ENCODE data around the gene LAMA3.

Gene LAMA3

DNA sequence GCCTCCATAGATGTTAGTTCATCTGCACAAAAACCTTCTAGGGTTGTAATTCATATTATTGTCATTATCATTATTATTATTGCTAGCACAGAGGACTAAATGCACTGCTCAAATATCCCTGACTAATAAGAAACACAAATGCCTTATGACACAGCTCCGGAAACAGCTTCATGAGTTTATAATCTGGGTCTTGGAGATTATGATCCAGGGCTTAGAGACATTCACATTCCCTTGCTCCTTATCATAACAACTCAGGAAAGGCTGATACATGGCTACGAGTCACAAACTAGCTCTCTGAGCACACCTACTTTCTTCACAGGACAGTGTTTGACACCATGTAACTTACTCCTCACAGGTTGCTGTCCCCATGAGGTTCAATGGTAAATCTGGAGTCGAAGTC is 223.1 kb downstream of the LAMA3 start:
- Mint-ChIP-seq H3K36me3 (ENCODE audit: low read depth) (no peaks in the 10 kb centered on the region), H3K27ac (no peak overlapping the region), H3K27me3 (ENCODE audit: low read depth, poor library complexity) (peaks cover 10% of the 10 kb centered on the region), H3K4me1 (no peaks in the 10 kb centered on the region), H3K4me3 (no peak overlapping the region), H3K9me3 (no peaks in the 10 kb centered on the region)
- TF ChIP-seq, protein P1, sequence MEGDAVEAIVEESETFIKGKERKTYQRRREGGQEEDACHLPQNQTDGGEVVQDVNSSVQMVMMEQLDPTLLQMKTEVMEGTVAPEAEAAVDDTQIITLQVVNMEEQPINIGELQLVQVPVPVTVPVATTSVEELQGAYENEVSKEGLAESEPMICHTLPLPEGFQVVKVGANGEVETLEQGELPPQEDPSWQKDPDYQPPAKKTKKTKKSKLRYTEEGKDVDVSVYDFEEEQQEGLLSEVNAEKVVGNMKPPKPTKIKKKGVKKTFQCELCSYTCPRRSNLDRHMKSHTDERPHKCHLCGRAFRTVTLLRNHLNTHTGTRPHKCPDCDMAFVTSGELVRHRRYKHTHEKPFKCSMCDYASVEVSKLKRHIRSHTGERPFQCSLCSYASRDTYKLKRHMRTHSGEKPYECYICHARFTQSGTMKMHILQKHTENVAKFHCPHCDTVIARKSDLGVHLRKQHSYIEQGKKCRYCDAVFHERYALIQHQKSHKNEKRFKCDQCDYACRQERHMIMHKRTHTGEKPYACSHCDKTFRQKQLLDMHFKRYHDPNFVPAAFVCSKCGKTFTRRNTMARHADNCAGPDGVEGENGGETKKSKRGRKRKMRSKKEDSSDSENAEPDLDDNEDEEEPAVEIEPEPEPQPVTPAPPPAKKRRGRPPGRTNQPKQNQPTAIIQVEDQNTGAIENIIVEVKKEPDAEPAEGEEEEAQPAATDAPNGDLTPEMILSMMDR (IDR thresholded peaks at IDR 0.05) = no peak
- DNase-seq = no peak

DNA sequence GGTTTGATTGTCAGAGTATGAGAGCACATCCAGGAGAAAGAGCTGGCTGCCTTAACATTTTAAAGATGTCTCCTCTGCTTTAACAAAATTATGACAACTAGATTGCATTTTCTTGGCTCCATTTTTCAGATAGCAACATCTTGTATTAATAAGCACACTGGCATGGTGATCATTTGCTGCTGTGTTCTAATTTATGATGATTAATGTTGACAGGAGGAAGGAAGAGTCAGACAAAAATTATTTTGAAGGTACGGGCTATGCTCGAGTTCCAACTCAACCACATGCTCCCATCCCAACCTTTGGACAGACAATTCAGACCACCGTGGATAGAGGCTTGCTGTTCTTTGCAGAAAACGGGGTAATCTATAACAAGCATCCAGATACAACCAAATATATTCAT is 227.1 kb downstream of the LAMA3 start:
- peaks cover 17% of the 10 kb centered on the region for H3K27me3 Mint-ChIP-seq (ENCODE audit: low read depth, poor library complexity)

DNA sequence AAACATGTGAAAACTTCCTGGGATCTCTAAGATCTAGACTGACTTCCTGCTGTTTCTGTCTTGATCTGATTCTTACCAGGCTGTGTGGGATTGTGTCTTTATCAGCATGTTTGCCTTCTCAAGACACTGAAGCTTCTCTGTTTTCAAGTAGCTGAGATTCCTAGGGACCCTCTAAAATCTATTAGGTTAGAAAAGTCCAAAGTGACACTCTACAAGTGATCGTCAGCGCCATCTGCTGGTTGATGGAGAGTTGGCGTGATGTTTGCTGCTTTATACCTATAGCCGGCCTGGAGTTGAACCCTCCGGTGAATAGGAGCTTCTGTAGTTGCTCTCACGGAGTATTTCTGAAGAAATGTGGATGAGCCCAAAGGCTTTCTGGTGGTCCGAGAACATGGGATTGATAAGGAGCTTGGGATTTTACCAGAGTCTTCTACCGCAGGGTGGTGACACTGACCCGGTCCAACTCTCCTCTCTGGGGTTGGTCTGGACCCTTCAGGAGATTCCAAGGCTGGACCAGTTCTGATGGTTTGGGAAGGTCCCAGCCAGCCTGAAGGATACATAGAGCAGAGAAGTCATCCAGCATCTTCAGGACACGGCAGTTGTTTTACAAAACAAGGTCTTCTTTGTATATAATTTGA is 229.3 kb downstream of the LAMA3 start:
- peak; percentile 87 for DNase-seq
- Mint-ChIP-seq H3K36me3 (ENCODE audit: low read depth) (no peaks in the 10 kb centered on the region), H3K27me3 (ENCODE audit: low read depth, poor library complexity) (peaks cover 17% of the 10 kb centered on the region), H3K27ac (no peak overlapping the region), H3K9me3 (no peaks in the 10 kb centered on the region), H3K4me3 (no peak overlapping the region), H3K4me1 (peaks cover 5% of the 10 kb centered on the region)
- TF ChIP-seq, protein P1 (IDR thresholded peaks at IDR 0.05) = peak; percentile 88

More for the DNA sequence above, 227.1 kb downstream of the LAMA3 start:
- Mint-ChIP-seq H3K4me3 (no peak overlapping the region), H3K36me3 (ENCODE audit: low read depth) (no peaks in the 10 kb centered on the region), H3K4me1 (peaks cover 5% of the 10 kb centered on the region), H3K9me3 (no peaks in the 10 kb centered on the region), H3K27ac (no peak overlapping the region)
- TF ChIP-seq, protein P1 (IDR thresholded peaks at IDR 0.05) = no peak
- no peak for DNase-seq

DNA sequence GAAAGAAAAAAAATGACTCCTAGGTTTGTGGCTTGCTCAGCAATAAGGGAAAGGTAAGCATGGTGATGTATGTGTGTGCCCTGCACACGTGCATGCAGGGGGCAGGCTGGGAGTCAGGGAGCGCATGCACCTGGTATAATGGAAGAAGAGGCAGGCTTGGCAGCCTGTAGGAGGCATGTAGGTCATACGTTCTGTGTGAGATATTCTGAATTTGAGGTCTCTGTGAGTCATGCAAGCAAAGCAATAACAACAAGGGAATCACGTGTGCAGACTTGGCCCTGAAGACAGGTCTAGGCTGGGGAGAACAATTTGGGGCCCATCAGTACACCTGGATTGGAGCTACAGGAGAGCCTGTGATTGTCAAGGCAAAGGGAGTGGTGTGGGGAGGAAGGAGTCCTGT is 230.8 kb downstream of the LAMA3 start:
- no peak overlapping the region for H3K27ac Mint-ChIP-seq
- no peaks in the 10 kb centered on the region for H3K36me3 Mint-ChIP-seq (ENCODE audit: low read depth)
- H3K9me3 Mint-ChIP-seq = no peaks in the 10 kb centered on the region
- peaks cover 5% of the 10 kb centered on the region for H3K4me1 Mint-ChIP-seq
- no peak overlapping the region for H3K4me3 Mint-ChIP-seq
- peaks cover 17% of the 10 kb centered on the region for H3K27me3 Mint-ChIP-seq (ENCODE audit: low read depth, poor library complexity)
- no peak for DNase-seq
- TF ChIP-seq, protein P1 (IDR thresholded peaks at IDR 0.05) = no peak

DNA sequence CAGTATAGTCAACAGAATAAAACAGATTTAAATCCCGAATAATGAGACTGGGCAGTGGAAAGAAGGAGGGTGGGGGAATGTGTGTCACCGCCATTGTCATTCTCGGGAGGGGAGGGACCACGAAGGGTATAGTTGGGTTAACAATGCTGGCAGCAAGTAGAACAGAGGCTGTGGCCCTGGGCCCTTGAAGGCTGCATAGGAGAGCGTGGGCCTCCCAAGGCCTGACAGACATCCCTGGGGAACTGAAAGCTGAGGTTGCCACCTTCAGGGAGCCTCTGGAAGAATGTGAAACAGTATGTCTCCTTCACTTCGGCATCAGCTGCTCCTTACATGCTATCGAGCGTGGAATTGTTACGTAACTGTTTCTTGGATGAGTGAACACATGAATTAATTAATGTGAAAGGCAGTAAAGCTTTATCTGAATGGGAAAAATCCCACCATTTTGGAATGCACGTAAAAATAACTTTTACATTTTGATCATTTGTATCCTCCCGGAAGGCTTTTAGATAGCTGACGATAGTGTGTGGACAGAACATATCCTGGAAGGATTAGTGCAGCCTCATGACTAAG is 232.5 kb downstream of the LAMA3 start:
- no peak for DNase-seq
- H3K9me3 Mint-ChIP-seq = no peaks in the 10 kb centered on the region
- TF ChIP-seq, protein P1 (IDR thresholded peaks at IDR 0.05) = no peak
- H3K4me3 Mint-ChIP-seq = no peak overlapping the region
- H3K4me1 Mint-ChIP-seq = peaks cover 5% of the 10 kb centered on the region
- no peaks in the 10 kb centered on the region for H3K36me3 Mint-ChIP-seq (ENCODE audit: low read depth)
- H3K27ac Mint-ChIP-seq = no peak overlapping the region
- H3K27me3 Mint-ChIP-seq (ENCODE audit: low read depth, poor library complexity) = peaks cover 12% of the 10 kb centered on the region

DNA sequence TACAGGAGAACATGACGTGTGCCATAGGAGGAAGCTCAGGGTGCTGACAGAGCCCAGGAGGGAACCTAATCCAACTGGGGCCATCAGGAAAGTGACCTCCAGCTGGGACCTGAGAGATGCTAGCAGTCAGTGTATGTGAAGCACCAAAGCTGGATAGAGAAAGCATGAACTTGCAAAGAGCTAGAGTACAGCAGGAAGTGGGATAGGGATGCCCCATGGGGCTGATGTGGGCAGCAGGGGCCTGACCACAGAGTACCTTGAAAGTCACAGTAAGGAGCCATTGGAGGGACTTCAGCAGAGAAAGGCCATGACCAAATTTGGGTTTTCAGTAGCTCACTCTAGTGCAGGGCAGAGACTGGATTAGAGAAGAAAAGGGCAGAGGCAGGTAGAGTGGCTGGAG is 233.7 kb downstream of the LAMA3 start:
- H3K4me3 Mint-ChIP-seq = no peak overlapping the region
- peaks cover 5% of the 10 kb centered on the region for H3K4me1 Mint-ChIP-seq
- H3K9me3 Mint-ChIP-seq = no peaks in the 10 kb centered on the region

More for the DNA sequence above, 233.7 kb downstream of the LAMA3 start:
- TF ChIP-seq, protein P1 (IDR thresholded peaks at IDR 0.05) = no peak
- DNase-seq = no peak
- peaks cover 16% of the 10 kb centered on the region for H3K27me3 Mint-ChIP-seq (ENCODE audit: low read depth, poor library complexity)
- H3K36me3 Mint-ChIP-seq (ENCODE audit: low read depth) = no peaks in the 10 kb centered on the region
- H3K27ac Mint-ChIP-seq = no peak overlapping the region
